Fibroblast of the conjunctiva (primary cell): ENCODE data around the gene KISS1.

Source experiments
- DNase-seq: peaks from one replicate; pipeline ENCODE4 v3.0.0-alpha.2; 2010; ENCODE audit warnings: low read depth

KISS1 gene

GRCh38 chr1:204217648-204218000 is 21.3 kb upstream of the KISS1 start:
- no peak for DNase-seq

- DNase-seq = no peak
These were observed 20.8 kb upstream of the KISS1 start for GRCh38 chr1:204216880-204217647.

GRCh38 chr1:204216236-204216635 is 19.9 kb upstream of the KISS1 start:
- DNase-seq = no peak

GRCh38 chr1:204213668-204214662 is 17.7 kb upstream of the KISS1 start, which contains the start of gene GOLT1A:
GOLT1A (minus strand) TSS chr1:204213988; CDS start chr1:204213906, 82 bp downstream.
- DNase-seq = peak; percentile 76

GRCh38 chr1:204212715-204213114 is 16.4 kb upstream of the KISS1 start:
- no peak for DNase-seq

- no peak for DNase-seq
These were observed 14.8 kb upstream of the KISS1 start for GRCh38 chr1:204211046-204211445.

GRCh38 chr1:204207136-204207616 is 10.9 kb upstream of the KISS1 start:
- no peak for DNase-seq

- DNase-seq = no peak
These were observed 9.8 kb upstream of the KISS1 start for GRCh38 chr1:204206121-204206520.

GRCh38 chr1:204205486-204205885 is 9.2 kb upstream of the KISS1 start:
- DNase-seq = no peak

GRCh38 chr1:204204944-204205343 is 8.7 kb upstream of the KISS1 start:
- no peak for DNase-seq

GRCh38 chr1:204203206-204203767 is 7.0 kb upstream of the KISS1 start:
- no peak for DNase-seq

GRCh38 chr1:204202481-204202880 is 6.2 kb upstream of the KISS1 start:
- DNase-seq = no peak

- DNase-seq = no peak
These were observed 5.2 kb upstream of the KISS1 start for GRCh38 chr1:204201348-204202040.

- DNase-seq = no peak
These were observed 3.3 kb upstream of the KISS1 start for GRCh38 chr1:204199579-204199978.

GRCh38 chr1:204198348-204199340 is 2.4 kb upstream of the KISS1 start:
- no peak for DNase-seq

GRCh38 chr1:204197068-204197467 is 777 bp upstream of the KISS1 start:
- no peak for DNase-seq

GRCh38 chr1:204194771-204195170 is 1.5 kb downstream of the KISS1 start:
- DNase-seq = no peak

GRCh38 chr1:204194080-204194479 is 2.2 kb downstream of the KISS1 start:
- no peak for DNase-seq

- DNase-seq = no peak
These were observed 3.5 kb downstream of the KISS1 start for GRCh38 chr1:204192589-204193352.

GRCh38 chr1:204192046-204192445 is 4.2 kb downstream of the KISS1 start:
- no peak for DNase-seq
